AG09319 (cell line): ENCODE results near the gene TRAF6.
"Not testable (repeated sequence)": the region's sequence is repeated elsewhere in the genome, so short reads cannot be mapped to it uniquely, and the experiment has no call there.

Experiments
- DNase-seq: peaks from one replicate; pipeline ENCODE4 v3.0.0-alpha.2; 2010; ENCODE audit warnings: low read depth; ENCODE audit errors: extremely low read depth
- CTCF ChIP-seq: IDR thresholded peaks from 2 replicates; pipeline ENCODE4 v1.5.1; 2011; ENCODE audit warnings: low read depth, mild to moderate bottlenecking, inconsistent platforms, low read length, moderate library complexity

TRAF6 gene

GRCh38 chr11:36492724-36493304, 17.3 kb downstream of the TRAF6 start:
- TF ChIP-seq CTCF: peak; percentile 79
- DNase-seq: no peak

- no peak for TF ChIP-seq CTCF
- no peak for DNase-seq
Observed at GRCh38 chr11:36490026-36490806, 19.9 kb downstream of the TRAF6 start.

- TF ChIP-seq CTCF: no peak
- no peak for DNase-seq
Observed at GRCh38 chr11:36488096-36488495, 22.0 kb downstream of the TRAF6 start.

- no peak for TF ChIP-seq CTCF
- no peak for DNase-seq
Observed at GRCh38 chr11:36487619-36488018, 22.5 kb downstream of the TRAF6 start.

- TF ChIP-seq CTCF: no peak
- DNase-seq: no peak
Observed at GRCh38 chr11:36485298-36486002, 24.6 kb downstream of the TRAF6 start.

- not testable (repeated sequence) for DNase-seq
Observed at GRCh38 chr11:36483042-36483441, 27.0 kb downstream of the TRAF6 start.

GRCh38 chr11:36480833-36481232, 29.2 kb downstream of the TRAF6 start:
- no peak for TF ChIP-seq CTCF
- no peak for DNase-seq
